ENCODE results near the gene IQGAP1. TPM values are rescaled to one million over a fixed set of nuclear protein-coding genes. Genes with fewer than 3 reads are reported as not detected.

IQGAP1 gene
- total and polyA plus RNA-seq, 2 of the 4 experiments (the other 2 are of a cell fraction), result 87.5 to 207 TPM

DNA sequence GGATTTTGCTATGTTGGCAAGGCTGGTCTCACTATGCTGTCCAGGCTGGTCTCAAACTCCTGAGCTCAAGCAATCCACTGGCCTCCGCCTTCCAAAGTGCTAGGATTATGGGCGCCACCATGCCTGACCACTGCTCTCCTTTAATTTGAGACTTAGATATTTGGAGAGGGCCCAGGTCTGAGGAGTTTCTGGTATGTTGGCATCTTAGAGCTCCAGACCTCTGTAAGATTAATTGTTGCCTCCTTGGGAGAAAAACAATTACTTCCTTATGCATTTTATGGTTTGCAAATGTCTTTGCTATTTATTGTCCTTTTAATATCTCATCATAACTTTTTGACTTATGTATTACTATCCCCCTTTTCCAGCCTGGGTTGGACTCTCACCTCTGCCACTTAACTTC lies 33.1 kb upstream of the IQGAP1 start:
- Histone ChIP-seq H3K9me1 (ENCODE audit: insufficient read depth, low read length) (0 out of 2 replicates have a peak, but pooled peaks cover 4% of the 10 kb centered on the region), H3K56ac (ENCODE audit: extremely low read depth, insufficient read depth, low read length) (no peak overlapping the region), H3K4me3 (ENCODE audit: insufficient read depth, low read depth, low read length) (no peak overlapping the region), H4K5ac (ENCODE audit: low read depth, low read length) (no peak overlapping the region), H3K9me3 (ENCODE audit: control insufficient read depth, insufficient read depth, low read length) (no peaks in the 10 kb centered on the region), H3K23ac (ENCODE audit: low read depth, low read length) (no peak overlapping the region), H4K8ac (ENCODE audit: low read depth in 2 of 2, low read length in 2 of 2) (no peak overlapping the region), H3K4me1 (ENCODE audit: control insufficient read depth, insufficient read depth, low read length) (peaks cover 6% of the 10 kb centered on the region), H3K4ac (ENCODE audit: low read depth, low read length) (no peak overlapping the region), H3K4me2 (ENCODE audit: low read depth, low read length) (no peak overlapping the region), H2BK20ac (ENCODE audit: low read depth, low read length) (no peak overlapping the region), H3K36me3 (ENCODE audit: control insufficient read depth, insufficient read depth, low read length) (no peaks in the 10 kb centered on the region), H2BK120ac (ENCODE audit: low read depth, low read length) (no peak overlapping the region), H2AK5ac (ENCODE audit: low read depth, low read length) (no peak overlapping the region), H3K27ac (ENCODE audit: insufficient read depth, low read length) (no peak overlapping the region), H3K9ac (ENCODE audit: low read depth, low read length) (no peak overlapping the region), H2AK9ac (replicated peaks; ENCODE audit: low read depth, low read length, poor library complexity) (no peak overlapping the region), H2AFZ (replicated peaks; ENCODE audit: low read length, poor library complexity) (no peak overlapping the region), H2BK5ac (ENCODE audit: low read depth, low read length, poor library complexity, severe bottlenecking) (no peak overlapping the region), H3K18ac (ENCODE audit: low read depth, low read length) (no peak overlapping the region), H2BK15ac (ENCODE audit: low read depth, low read length) (no peak overlapping the region), H4K91ac (ENCODE audit: insufficient read depth, low read depth, low read length) (no peak overlapping the region), H4K20me1 (ENCODE audit: insufficient read depth, low read length) (no peaks in the 10 kb centered on the region), H3K27me3 (ENCODE audit: control insufficient read depth, insufficient read depth, low read length) (no peaks in the 10 kb centered on the region), H3K79me1 (ENCODE audit: low read depth in 1 of 2, low read length in 2 of 2) (no peaks in the 10 kb centered on the region), H3K14ac (replicated peaks; ENCODE audit: low read depth, low read length) (no peak overlapping the region)
- intact Hi-C loops (cut with micrococcal nuclease) (no loop called here), in situ Hi-C loops (cut with MboI; ENCODE audit: low sequenced_read_pairs) (no loop called here), dilution Hi-C loops (cut with HindIII; ENCODE audit: low sequenced_read_pairs, unreplicated experiment) (no loop called here)
- no peak for TF ChIP-seq MAFK (IDR thresholded peaks at IDR 0.05; ENCODE audit: low read depth, low read length)
- no peak for TF ChIP-seq NFE2L2 (IDR thresholded peaks at IDR 0.05; ENCODE audit: low read depth, low read length)
- TF ChIP-seq ELK1 (IDR thresholded peaks at IDR 0.05; ENCODE audit: borderline replicate concordance, low read depth, low read length), result no peak
- no peak for TF ChIP-seq MAZ (IDR thresholded peaks at IDR 0.05; ENCODE audit: borderline replicate concordance, low read depth, low read length)
- no peak for TF ChIP-seq BHLHE40 (IDR thresholded peaks at IDR 0.05; ENCODE audit: low read depth, low read length)
- TF ChIP-seq RFX5 (IDR thresholded peaks at IDR 0.05; ENCODE audit: low read depth, low read length), result no peak
- TF ChIP-seq USF2 (IDR thresholded peaks at IDR 0.05; ENCODE audit: low read depth, low read length), result no peak
- no peak for TF ChIP-seq FOS (IDR thresholded peaks at IDR 0.05; ENCODE audit: low read depth, low read length)
- TF ChIP-seq CEBPB (IDR thresholded peaks at IDR 0.05; ENCODE audit: low read depth, low read length), result no peak
- no peak for TF ChIP-seq MXI1 (IDR thresholded peaks at IDR 0.05; ENCODE audit: borderline replicate concordance, low read depth, low read length)
- no peak for TF ChIP-seq POLR2A (IDR thresholded peaks at IDR 0.05; ENCODE audit: low read depth, low read length)
- TF ChIP-seq RAD21 (IDR thresholded peaks at IDR 0.05; ENCODE audit: low read length), result no peak
- TF ChIP-seq RCOR1 (IDR thresholded peaks at IDR 0.05; ENCODE audit: insufficient replicate concordance, low read length), result no peak
- TF ChIP-seq, protein P1, sequence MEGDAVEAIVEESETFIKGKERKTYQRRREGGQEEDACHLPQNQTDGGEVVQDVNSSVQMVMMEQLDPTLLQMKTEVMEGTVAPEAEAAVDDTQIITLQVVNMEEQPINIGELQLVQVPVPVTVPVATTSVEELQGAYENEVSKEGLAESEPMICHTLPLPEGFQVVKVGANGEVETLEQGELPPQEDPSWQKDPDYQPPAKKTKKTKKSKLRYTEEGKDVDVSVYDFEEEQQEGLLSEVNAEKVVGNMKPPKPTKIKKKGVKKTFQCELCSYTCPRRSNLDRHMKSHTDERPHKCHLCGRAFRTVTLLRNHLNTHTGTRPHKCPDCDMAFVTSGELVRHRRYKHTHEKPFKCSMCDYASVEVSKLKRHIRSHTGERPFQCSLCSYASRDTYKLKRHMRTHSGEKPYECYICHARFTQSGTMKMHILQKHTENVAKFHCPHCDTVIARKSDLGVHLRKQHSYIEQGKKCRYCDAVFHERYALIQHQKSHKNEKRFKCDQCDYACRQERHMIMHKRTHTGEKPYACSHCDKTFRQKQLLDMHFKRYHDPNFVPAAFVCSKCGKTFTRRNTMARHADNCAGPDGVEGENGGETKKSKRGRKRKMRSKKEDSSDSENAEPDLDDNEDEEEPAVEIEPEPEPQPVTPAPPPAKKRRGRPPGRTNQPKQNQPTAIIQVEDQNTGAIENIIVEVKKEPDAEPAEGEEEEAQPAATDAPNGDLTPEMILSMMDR (conservative IDR thresholded peaks at IDR 0.05; ENCODE audit: low read depth, low read length), result no peak
- no peak for TF ChIP-seq SMC3 (IDR thresholded peaks at IDR 0.05; ENCODE audit: low read depth, low read length)
- TF ChIP-seq CHD1 (IDR thresholded peaks at IDR 0.05; ENCODE audit: low read depth, low read length), result no peak
- no peak for ATAC-seq (ENCODE audit: low read depth)
- DNase-seq, result no peak
- CTCF ChIA-PET, result interaction anchor here (0.7 kb wide), 1 partner anchor 15 kb away, joined by 3 read pairs; no protein-coding TSS in a partner anchor
- no TSS peak for BruUV-seq (replicated peaks)
- WGBS, 2 experiments (ENCODE audit: extremely low coverage in 2 of 2, insufficient read length in 1 of 2), result no CpG with 5 or more reads among the region's 2 CpGs
- POLR2A ChIA-PET (ENCODE audit: unreplicated experiment), result no interaction called here
